Measurements from ENCODE around the gene XAB2.

DNA sequence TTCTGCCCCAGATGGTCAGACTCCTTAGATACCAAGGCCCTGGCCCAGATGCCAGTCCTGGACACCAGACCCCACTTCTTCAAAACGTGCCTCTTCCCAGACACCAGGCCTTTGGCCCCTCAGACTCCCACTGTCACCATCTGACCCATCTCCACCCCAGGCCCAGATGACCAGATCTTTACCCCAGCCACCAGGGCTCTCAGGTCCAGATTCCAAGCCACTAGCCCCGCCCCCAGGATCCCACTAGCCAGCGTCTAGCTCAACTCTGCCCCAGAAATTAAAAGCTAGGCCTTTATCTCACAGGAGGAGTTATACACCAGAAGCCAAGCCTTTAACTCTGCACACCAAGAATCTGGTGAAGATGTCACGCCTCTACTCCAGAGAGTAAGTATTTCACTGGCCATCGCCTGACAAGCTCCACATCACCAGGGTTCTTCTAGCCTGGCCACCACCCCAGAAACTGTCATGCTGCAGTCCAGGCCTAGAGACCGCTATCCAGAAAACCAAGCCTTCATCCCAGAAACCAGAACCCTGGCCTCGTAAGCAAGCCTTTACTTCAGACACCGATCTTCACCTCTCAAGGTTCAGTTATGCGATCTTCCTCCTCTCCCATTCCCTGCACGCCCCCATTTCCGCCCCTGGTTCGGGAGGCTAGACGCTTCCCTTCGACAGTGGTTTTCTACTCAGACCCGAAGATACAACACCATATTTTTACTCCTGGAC, 595 bp downstream of the XAB2 start:
- no peak for TF ChIP-seq POLR2A (IDR thresholded peaks at IDR 0.05)
- TF ChIP-seq, protein P1, sequence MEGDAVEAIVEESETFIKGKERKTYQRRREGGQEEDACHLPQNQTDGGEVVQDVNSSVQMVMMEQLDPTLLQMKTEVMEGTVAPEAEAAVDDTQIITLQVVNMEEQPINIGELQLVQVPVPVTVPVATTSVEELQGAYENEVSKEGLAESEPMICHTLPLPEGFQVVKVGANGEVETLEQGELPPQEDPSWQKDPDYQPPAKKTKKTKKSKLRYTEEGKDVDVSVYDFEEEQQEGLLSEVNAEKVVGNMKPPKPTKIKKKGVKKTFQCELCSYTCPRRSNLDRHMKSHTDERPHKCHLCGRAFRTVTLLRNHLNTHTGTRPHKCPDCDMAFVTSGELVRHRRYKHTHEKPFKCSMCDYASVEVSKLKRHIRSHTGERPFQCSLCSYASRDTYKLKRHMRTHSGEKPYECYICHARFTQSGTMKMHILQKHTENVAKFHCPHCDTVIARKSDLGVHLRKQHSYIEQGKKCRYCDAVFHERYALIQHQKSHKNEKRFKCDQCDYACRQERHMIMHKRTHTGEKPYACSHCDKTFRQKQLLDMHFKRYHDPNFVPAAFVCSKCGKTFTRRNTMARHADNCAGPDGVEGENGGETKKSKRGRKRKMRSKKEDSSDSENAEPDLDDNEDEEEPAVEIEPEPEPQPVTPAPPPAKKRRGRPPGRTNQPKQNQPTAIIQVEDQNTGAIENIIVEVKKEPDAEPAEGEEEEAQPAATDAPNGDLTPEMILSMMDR (IDR thresholded peaks at IDR 0.05) = no peak

Data from tibial nerve (tissue), 3 donors.